GM23338 (cell line): ENCODE results near the gene DUSP9. TPM values are rescaled to one million over a fixed set of nuclear protein-coding genes. Genes with fewer than 3 reads are reported as not detected.

Experiments used
- ATAC-seq: fragments of 200-7000 bp; cut with Tn5 transposase; 3 replicates; pipeline ENCODE4 v1.9.1; 2020
- DNase-seq: peaks from one replicate; pipeline ENCODE4 v3.0.0-alpha.2; 2015; ENCODE audit warnings: low spot score
- H2AFZ ChIP-seq: fragments of 200-600 bp; sonication (generic); 2 replicates; pipeline ENCODE4 v1.8.0; 2016; ENCODE audit warnings: antibody characterized with exemption, mild to moderate bottlenecking, moderate library complexity
- H3F3A ChIP-seq: fragments of 200-600 bp; sonication (generic); replicated peaks from 2 replicates; pipeline ENCODE4 v1.8.0; 2017; ENCODE audit warnings: antibody characterized with exemption, mixed run types, low read depth
- H3K27ac ChIP-seq: fragments of 200-600 bp; sonication (generic); 2 replicates; pipeline ENCODE4 v1.6.1; 2016; ENCODE audit warnings: low read depth
- H3K27me3 ChIP-seq: fragments of 200-600 bp; sonication (generic); 2 replicates; pipeline ENCODE4 v1.8.0; 2016; ENCODE audit warnings: mild to moderate bottlenecking, mixed run types, moderate library complexity; ENCODE audit not compliant: insufficient read depth
- H3K36me3 ChIP-seq: fragments of 200-600 bp; sonication (generic); 2 replicates; pipeline ENCODE4 v1.8.0; 2016; ENCODE audit warnings: mild to moderate bottlenecking; ENCODE audit not compliant: insufficient read depth
- H3K4me1 ChIP-seq: fragments of 200-600 bp; sonication (generic); 2 replicates; pipeline ENCODE4 v1.8.0; 2016; ENCODE audit warnings: mild to moderate bottlenecking, moderate library complexity; ENCODE audit not compliant: insufficient read depth
- H3K4me2 ChIP-seq: fragments of 200-600 bp; sonication (generic); 2 replicates; pipeline ENCODE4 v1.7.1; 2017; ENCODE audit warnings: mixed run types
- H3K4me3 ChIP-seq: fragments of 200-600 bp; sonication (generic); 2 replicates; pipeline ENCODE4 v1.6.1; 2016; ENCODE audit warnings: mixed run types
- H3K79me2 ChIP-seq: fragments of 200-600 bp; sonication (generic); replicated peaks from 2 replicates; pipeline ENCODE4 v1.8.0; 2017; ENCODE audit warnings: mild to moderate bottlenecking; ENCODE audit not compliant: insufficient read depth
- H3K9me2 ChIP-seq: fragments of 200-600 bp; sonication (generic); 2 replicates; pipeline ENCODE4 v1.8.0; 2017; ENCODE audit not compliant: insufficient read depth
- H4K20me1 ChIP-seq: fragments of 200-600 bp; sonication (generic); replicated peaks from 2 replicates; pipeline ENCODE4 v1.8.0; 2017; ENCODE audit warnings: mild to moderate bottlenecking; ENCODE audit not compliant: insufficient read depth
- H3K27ac Mint-ChIP-seq: 2 replicates; pipeline ENCODE4 v1.8.0; 2020; ENCODE audit warnings: inconsistent platforms, mild to moderate bottlenecking, moderate library complexity, mixed read lengths
- H3K27me3 Mint-ChIP-seq: 3 replicates; pipeline ENCODE4 v1.8.0; 2022; ENCODE audit warnings: low read depth, mild to moderate bottlenecking, moderate library complexity, mixed read lengths, inconsistent platforms; ENCODE audit not compliant: insufficient read depth, poor library complexity
- H3K36me3 Mint-ChIP-seq: 3 replicates; pipeline ENCODE4 v1.8.0; 2021; ENCODE audit warnings: low read depth, mild to moderate bottlenecking, inconsistent platforms, moderate library complexity, mixed read lengths
- H3K4me1 Mint-ChIP-seq: 3 replicates; pipeline ENCODE4 v1.8.0; 2020; ENCODE audit warnings: mild to moderate bottlenecking, inconsistent platforms, mixed read lengths
- H3K4me3 Mint-ChIP-seq: 3 replicates; pipeline ENCODE4 v1.8.0; 2021; ENCODE audit warnings: moderate library complexity, mild to moderate bottlenecking, inconsistent platforms, mixed read lengths
- H3K9me3 Mint-ChIP-seq: 3 replicates; pipeline ENCODE4 v1.8.0; 2020; ENCODE audit warnings: moderate library complexity, mild to moderate bottlenecking, inconsistent platforms, mixed read lengths
- CREB1 ChIP-seq: fragments of 250-450 bp; sonication (Bioruptor Pico); IDR thresholded peaks from 2 replicates; pipeline ENCODE4 v1.5.0; 2020; ENCODE audit warnings: low read depth, mild to moderate bottlenecking, moderate library complexity
- CTCF ChIP-seq, 2 experiments: fragments of 200-600 bp in 1 of 2; sonication (generic) in 1 of 2; conservative IDR thresholded peaks; 2 replicates each; pipeline versions ENCODE4 v1.5.1 to v1.6.1; 2016 to 2017; ENCODE audit warnings: antibody characterized with exemption in 2 of 2, low read depth in 2 of 2, mild to moderate bottlenecking in 2 of 2, moderate library complexity in 1 of 2
- EZH2 ChIP-seq: fragments of 200-600 bp; sonication (generic); IDR thresholded peaks from one replicate; pipeline ENCODE4 v1.8.0; 2017; ENCODE audit warnings: antibody characterized with exemption, mild to moderate bottlenecking, low read depth; ENCODE audit not compliant: unreplicated experiment
- EZH2phosphoT487 ChIP-seq: fragments of 200-600 bp; sonication (generic); IDR thresholded peaks from one replicate; pipeline ENCODE4 v1.8.1; 2018; ENCODE audit warnings: antibody characterized with exemption; ENCODE audit not compliant: unreplicated experiment
- NANOG ChIP-seq: IDR thresholded peaks from 2 replicates; pipeline ENCODE4 v1.6.1; 2016; ENCODE audit warnings: antibody characterized with exemption, borderline replicate concordance
- POLR2AphosphoS5 ChIP-seq: IDR thresholded peaks from 2 replicates; pipeline ENCODE4 v1.6.1; 2016; ENCODE audit warnings: antibody characterized with exemption, low read depth
- REST ChIP-seq: IDR thresholded peaks from one replicate; pipeline ENCODE4 v1.6.1; 2018; ENCODE audit warnings: antibody characterized with exemption; ENCODE audit not compliant: unreplicated experiment
- STAT1 ChIP-seq: IDR thresholded peaks from one replicate; pipeline ENCODE4 v1.6.1; 2016; ENCODE audit warnings: antibody characterized with exemption; ENCODE audit not compliant: unreplicated experiment
- ZNF114 ChIP-seq: fragments of 250-450 bp; sonication (Bioruptor Pico); IDR thresholded peaks from 2 replicates; pipeline ENCODE4 v1.5.0; 2020; ENCODE audit warnings: mild to moderate bottlenecking, moderate library complexity
- ZNF331 ChIP-seq: fragments of 250-450 bp; sonication (Bioruptor Pico); IDR thresholded peaks from 2 replicates; pipeline ENCODE4 v1.5.0; 2020; ENCODE audit warnings: low read depth, mild to moderate bottlenecking, moderate library complexity
- ZNF462 ChIP-seq: fragments of 250-450 bp; sonication (Bioruptor Pico); IDR thresholded peaks from 2 replicates; pipeline ENCODE4 v1.5.0; 2020; ENCODE audit warnings: mild to moderate bottlenecking, moderate library complexity
- polyA plus RNA-seq: library from polyadenylated mRNA; unstranded; fragments of >200 nt; fragmentation: Nextera tagmentation; extraction: Ambion mirVana; gene quantifications from 2 replicates; pipeline ENCODE4 v1.2.1, GENCODE V29; 2016
- total RNA-seq: library from RNA; depleted of rRNA; stranded (reverse); fragments of >200 nt; shearing (Covaris generic); gene quantifications from 2 replicates; pipeline ENCODE4 v1.2.3, GENCODE V29; 2014

Gene DUSP9
- total and polyA plus RNA-seq, 2 experiments from 2014 or later: 0.71 to 3.9 TPM

DNA sequence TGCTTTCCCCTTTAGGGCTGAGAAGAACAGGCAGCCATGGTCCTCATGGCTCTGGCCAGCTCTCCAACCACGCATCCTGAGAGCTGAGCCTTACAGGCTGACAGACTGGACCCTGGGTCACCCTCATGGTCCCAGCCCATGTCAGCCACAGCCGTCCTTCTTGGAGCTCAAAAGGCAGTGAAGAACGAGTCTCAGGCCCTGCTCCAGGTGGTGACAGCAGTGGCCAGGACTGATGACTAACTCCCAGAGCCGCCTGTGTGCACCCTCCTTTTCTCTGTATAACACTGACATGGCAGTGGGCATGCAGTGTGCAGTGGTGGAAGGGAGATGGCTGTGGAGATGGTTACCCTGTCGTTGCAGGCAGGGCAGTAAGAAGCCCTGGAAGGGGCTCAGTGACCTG, 10.3 kb upstream of the DUSP9 start (continued):
- TF ChIP-seq POLR2AphosphoS5 (no peak), STAT1 (no peak)

GRCh38 chrX:153637121-153638040, 9.6 kb upstream of the DUSP9 start:
- H3K27ac Mint-ChIP-seq: no peak overlapping the region
- peaks cover 4% of the 10 kb centered on the region; the same call in 2 of the 3 replicates for H3K4me1 Mint-ChIP-seq
- no peaks in the 10 kb centered on the region for H3K36me3 Mint-ChIP-seq
- TF ChIP-seq REST: no peak
- TF ChIP-seq ZNF114: no peak
- TF ChIP-seq EZH2: no peak
- no peak for TF ChIP-seq EZH2phosphoT487
- no peak for TF ChIP-seq CTCF (conservative IDR thresholded peaks at IDR 0.05; ENCODE audit: low read depth in 2 of 2)
- TF ChIP-seq POLR2AphosphoS5: no peak
- no peak for TF ChIP-seq CREB1
- no peak for TF ChIP-seq ZNF331 (CRISPR knock-in tag)
- no peak for TF ChIP-seq ZNF462 (CRISPR knock-in tag)
- TF ChIP-seq NANOG: no peak
- TF ChIP-seq STAT1: no peak

More at GRCh38 chrX:153637121-153638040, 9.6 kb upstream of the DUSP9 start:
- Histone ChIP-seq H3K4me2 (no peak overlapping the region), H3K27me3 (peaks cover 19% of the 10 kb centered on the region), H3F3A (no peaks in the 10 kb centered on the region), H4K20me1 (no peaks in the 10 kb centered on the region), H3K27ac (no peak overlapping the region), H3K79me2 (no peaks in the 10 kb centered on the region), H3K4me3 (no peak overlapping the region), H2AFZ (no peak overlapping the region), H3K9me2 (no peaks in the 10 kb centered on the region), H3K36me3 (no peaks in the 10 kb centered on the region), H3K4me1 (no peaks in the 10 kb centered on the region)
- H3K4me3 Mint-ChIP-seq: no peak overlapping the region
- ATAC-seq (no peak), DNase-seq (no peak)
- peaks cover 14% of the 10 kb centered on the region for H3K27me3 Mint-ChIP-seq
- no peaks in the 10 kb centered on the region for H3K9me3 Mint-ChIP-seq
